GM21723 (cell line): ENCODE measurements around the gene VAV1.
"Not testable (repeated sequence)": the region's sequence is repeated elsewhere in the genome, so short reads cannot be mapped to it uniquely, and the experiment has no call there.

Experiments
- ATAC-seq: cut with Tn5 transposase; IDR thresholded peaks from one replicate; pipeline ENCODE4 v1.9.1; 2021; ENCODE audit warnings: mild to moderate bottlenecking, moderate library complexity; ENCODE audit not compliant: unreplicated experiment

VAV1 gene

GRCh38 chr19:6779206-6779605 lies 6.7 kb downstream of the VAV1 start:
- no peak for ATAC-seq

- no peak for ATAC-seq
Measured at GRCh38 chr19:6787393-6787792, 14.9 kb downstream of the VAV1 start.

DNA sequence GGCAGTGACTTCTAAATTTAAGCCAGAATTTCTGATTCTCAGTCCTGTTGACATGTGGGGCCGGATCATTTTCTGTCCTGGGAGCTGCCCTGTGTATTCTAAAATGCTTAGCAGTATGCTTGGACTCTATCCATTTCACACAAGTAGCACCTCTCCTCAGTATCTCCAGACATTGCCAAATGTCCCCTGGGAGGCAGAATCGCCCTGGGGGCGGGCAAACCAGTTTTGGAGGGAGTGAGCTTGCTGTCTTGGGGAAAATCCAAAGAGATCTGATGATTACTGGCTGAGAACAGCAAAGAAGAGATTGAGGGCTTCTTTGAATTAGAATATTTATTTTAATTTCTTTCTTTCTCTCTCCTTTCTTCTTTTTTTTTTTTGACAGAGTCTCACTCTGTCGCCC lies 16.4 kb downstream of the VAV1 start:
- ATAC-seq: no peak

DNA sequence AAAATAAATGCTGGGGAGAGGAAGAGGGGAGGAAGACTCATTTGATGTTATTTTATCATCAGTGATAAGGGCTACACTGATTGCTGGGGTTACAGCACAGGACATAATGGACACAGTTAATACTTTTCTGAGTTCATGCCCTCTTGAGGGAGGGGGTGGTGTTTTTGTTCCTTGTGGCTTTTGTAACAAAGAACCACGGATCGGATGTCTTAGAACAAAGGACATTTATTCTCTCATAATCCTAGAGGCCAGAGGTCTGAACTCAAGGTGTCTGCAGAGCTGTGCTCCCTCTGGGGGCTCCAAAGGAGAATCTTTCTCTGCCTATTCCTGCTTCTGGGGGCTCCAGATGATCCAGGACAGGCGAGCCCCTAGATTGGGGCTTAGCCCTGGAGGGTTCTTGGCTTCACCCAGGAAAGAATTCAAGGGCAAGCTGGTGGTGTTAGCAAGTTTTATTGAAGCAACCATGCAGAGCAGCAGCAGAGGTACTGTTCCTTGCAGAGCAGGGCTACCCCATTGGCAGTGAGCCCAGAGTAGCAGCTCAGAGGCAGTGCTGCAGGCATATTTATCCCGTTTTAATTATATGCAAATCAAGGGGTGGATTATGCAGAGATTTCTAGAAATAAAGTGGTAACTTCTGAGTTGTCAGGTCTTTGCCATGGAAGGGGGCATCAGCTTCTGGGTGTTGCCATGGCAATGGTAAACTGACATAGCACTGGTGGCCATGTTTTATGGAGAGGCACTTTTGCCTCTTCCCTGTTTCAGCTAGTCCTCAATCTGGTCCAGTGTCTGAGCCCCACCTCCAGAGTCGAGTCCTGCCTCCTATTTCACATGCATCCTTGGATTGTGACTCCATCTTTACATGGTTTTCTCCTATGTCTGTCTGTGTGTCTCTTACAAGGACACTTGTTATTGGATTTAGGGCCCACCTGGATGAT lies 18.0 kb downstream of the VAV1 start:
- no peak for ATAC-seq

- no peak for ATAC-seq
Measured at GRCh38 chr19:6791237-6791636, 18.7 kb downstream of the VAV1 start.

DNA sequence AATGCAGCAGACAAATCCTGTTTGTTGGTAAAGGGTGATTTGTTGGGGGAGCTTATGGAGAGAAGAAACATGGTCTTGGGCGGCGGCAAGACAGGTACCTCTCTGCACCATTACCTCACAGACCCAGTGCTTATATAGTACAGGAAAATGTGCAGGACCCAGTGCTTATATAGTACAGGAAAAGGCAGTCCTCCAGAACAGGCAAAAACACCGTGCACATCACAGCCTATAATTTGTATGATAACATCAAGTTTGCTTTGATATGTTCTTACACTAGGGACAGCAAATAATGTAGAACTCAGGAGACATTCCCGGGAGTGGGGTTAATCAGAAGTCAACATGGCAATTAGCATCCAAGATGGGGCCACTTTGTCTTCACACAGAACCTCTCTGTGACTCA lies 20.9 kb downstream of the VAV1 start:
- ATAC-seq: no peak

DNA sequence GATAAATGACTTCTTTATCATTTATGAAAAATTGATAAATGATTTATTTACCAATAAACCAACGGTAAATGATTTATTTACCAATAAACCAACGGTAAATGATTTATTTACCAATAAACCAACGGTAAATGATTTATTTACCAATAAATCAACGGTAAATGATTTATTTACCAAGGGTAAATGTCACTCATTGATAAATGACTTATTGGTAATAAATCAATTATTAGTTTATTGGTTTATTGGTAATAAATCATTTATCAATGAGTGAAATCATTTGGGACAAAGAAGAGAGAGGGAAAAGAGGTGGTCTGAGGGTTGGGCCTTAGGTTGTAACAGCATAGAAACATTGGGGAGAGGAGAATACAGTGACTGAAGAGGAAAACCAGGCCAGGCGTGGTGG lies 21.5 kb downstream of the VAV1 start:
- no peak for ATAC-seq

GRCh38 chr19:6794686-6795431 lies 22.4 kb downstream of the VAV1 start:
- ATAC-seq: no peak

- no peak for ATAC-seq
Measured at GRCh38 chr19:6796278-6796677, 23.8 kb downstream of the VAV1 start.

DNA sequence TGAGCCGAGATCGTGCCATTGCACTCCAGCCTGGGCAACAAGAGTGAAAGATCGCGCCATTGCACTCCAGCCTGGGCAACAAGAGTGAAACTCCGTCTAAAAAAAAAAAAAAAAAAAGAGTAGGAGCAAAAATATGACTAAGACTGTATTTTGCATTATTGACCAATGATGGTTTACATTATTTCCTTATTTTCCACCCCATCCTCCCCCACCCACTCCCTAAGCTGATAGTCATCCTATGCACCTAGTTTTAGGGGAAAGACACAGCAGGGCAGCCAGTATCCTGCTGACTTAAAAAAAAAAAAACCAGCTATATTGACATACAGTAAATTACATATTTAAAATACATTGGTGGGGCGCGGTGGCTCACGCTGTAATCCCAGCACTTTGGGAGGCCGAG lies 25.1 kb downstream of the VAV1 start:
- ATAC-seq: no peak

GRCh38 chr19:6800160-6800790 lies 27.8 kb downstream of the VAV1 start:
- not testable (repeated sequence) for ATAC-seq

DNA sequence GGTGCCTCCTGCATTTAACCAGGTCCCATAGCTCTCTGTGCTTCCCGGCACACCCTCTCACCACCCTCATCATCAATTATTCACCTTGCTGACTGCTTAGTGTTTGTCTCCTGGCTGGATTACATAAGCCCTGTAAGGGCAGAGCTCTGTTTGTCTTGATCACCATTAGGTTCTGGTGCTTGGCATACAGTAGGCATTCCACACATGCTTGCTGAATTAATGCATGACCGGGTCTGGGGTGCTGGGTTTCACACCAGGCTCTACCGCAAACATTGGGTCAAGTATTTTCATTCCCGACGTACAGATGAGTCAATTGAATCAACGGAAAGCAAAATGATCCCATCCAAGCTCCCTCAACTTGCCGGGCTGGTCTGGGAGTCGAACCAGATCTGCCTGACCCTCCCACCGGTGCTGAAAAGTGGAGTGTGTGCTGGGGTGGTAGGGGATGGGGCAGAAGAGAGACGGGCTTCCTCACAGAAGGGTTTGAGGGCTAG lies 28.5 kb downstream of the VAV1 start:
- no peak for ATAC-seq

- ATAC-seq: no peak
Measured at GRCh38 chr19:6801485-6802086, 29.1 kb downstream of the VAV1 start.

DNA sequence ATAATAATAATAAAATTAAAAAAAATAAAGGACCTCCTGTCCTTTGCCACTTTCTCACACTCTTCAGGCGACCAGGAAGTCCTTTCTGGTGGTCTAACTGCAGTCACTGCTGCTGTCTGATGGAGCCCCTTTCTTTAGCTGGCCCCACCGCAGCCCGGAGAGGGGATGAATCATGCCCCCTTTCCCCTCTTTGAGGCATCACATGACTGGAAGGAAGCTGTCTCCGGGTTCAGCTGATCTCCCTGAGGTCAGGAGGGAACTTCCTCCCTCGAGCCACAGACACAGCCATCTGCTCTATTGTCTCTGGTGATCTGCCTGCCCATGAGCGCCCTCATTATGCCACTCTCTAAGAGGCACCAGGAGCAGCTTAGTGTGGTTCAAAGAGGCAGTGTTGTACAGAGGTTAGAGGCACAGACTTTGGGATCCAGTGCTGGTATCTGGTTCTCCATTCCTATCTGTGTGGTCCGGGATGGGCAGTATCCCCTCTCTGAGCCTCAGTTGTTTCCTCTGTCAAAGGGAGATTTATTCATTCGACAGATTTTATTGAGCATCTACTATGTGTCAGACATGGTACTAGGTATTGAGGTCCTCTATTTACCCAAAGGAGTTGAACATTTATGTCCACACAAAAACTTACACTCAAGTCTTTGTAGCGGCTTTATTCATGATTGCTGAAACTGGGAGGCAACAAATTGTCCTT lies 30.0 kb downstream of the VAV1 start:
- no peak for ATAC-seq

GRCh38 chr19:6803036-6803404 lies 30.5 kb downstream of the VAV1 start:
- no peak for ATAC-seq

GRCh38 chr19:6806488-6806887 lies 34.0 kb downstream of the VAV1 start:
- no peak for ATAC-seq

DNA sequence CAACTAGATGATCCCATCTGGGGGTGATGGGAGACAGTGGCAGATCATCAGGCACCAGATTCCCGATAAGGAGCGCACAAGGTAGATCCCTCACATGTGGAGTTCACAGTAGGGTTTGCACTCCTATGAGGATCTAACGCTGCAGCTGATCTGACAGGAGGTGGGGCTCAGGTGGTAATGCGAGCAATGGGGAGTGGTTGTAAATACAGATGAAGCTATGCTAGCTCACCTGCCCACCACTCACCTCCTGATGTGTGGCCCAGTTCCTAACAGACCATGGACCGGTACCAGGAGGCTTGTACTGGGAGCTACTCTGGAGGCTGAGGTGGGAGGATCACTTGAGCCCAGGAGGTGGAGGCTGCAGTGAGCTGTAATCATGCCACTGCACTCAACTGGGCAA lies 34.8 kb downstream of the VAV1 start:
- ATAC-seq: no peak

GRCh38 chr19:6808494-6808893 lies 36.0 kb downstream of the VAV1 start:
- ATAC-seq: no peak

- no peak for ATAC-seq
Measured at GRCh38 chr19:6809262-6809661, 36.8 kb downstream of the VAV1 start.

DNA sequence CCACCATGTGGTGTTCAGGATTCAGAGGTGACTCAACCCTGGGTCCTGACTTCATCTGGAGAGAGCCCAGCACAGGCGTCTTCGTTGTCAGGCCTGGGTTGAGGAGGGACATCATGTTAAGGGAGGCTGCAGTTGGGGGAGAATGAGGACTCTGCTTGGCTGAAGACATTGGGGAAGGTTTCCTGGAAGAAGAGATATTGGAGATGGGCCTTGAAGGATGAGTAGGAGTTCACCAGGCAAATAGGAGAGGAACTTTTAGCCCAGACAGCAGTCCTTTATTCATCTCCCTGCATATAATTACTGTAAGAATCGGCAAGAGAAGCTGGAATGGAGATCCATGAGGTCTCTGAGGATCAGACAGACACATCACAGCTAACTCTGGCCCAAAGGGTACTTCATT lies 38.9 kb downstream of the VAV1 start:
- no peak for ATAC-seq

DNA sequence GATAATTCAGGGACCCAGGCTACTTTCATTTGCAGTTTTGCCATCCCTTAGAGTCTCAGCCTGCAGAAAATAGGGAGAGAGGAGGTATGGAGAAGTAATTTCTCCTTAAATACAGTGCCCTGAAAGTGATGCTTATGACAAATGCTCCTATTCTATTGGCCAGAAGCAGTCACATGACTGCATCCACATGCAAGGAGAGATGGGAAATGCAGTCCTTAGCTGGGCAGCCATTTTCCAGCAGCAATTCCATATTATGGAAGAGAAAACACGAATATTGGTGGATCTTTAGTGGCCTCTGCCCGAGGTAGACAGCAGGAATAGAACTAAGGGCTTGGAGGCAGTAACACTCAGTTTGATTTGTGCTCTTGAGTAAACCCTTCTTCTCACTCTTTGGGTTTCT lies 39.4 kb downstream of the VAV1 start:
- no peak for ATAC-seq
